22Rv1 (cell line): Measurements from ENCODE around the gene AIFM1.

Source experiments
- ZFX ChIP-seq: fragments of 450-650 bp; IDR thresholded peaks from 2 replicates; pipeline ENCODE4 v1.6.1; 2017; ENCODE audit warnings: antibody characterized with exemption, borderline replicate concordance
- TF ChIP-seq, protein P1 (sequence below): fragments of 450-650 bp; IDR thresholded peaks from 2 replicates; pipeline ENCODE4 v1.5.1; 2017; ENCODE audit warnings: mild to moderate bottlenecking

DNA sequence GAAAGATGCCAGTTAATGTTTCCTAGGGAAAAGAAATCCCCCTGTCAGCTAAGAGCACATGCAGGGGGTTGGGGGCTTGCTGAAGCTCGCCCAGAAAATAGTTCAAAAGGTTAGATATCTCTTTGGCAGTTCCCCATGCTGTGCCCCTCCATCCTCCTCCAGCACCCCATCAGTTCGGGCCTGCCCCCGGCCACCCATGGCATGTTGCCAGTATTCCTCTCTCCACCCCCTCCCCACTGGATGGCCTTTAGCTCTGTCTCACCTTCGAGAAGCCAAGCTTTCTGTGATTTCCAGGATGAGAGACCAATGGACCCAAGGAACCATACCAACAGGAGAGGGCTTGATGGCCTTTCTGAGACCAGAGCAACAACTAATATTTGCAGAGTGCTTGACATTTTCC is 11.3 kb upstream of the AIFM1 start:
- TF ChIP-seq, protein P1, sequence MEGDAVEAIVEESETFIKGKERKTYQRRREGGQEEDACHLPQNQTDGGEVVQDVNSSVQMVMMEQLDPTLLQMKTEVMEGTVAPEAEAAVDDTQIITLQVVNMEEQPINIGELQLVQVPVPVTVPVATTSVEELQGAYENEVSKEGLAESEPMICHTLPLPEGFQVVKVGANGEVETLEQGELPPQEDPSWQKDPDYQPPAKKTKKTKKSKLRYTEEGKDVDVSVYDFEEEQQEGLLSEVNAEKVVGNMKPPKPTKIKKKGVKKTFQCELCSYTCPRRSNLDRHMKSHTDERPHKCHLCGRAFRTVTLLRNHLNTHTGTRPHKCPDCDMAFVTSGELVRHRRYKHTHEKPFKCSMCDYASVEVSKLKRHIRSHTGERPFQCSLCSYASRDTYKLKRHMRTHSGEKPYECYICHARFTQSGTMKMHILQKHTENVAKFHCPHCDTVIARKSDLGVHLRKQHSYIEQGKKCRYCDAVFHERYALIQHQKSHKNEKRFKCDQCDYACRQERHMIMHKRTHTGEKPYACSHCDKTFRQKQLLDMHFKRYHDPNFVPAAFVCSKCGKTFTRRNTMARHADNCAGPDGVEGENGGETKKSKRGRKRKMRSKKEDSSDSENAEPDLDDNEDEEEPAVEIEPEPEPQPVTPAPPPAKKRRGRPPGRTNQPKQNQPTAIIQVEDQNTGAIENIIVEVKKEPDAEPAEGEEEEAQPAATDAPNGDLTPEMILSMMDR, result no peak
- TF ChIP-seq ZFX, result no peak
